GM19438 (cell line): ENCODE data around the gene ASB14.
"Not testable (repeated sequence)": the region's sequence is repeated elsewhere in the genome, so short reads cannot be mapped to it uniquely, and the experiment has no call there.

ENCODE experiments used
- ATAC-seq: cut with Tn5 transposase; IDR thresholded peaks from one replicate; pipeline ENCODE4 v1.9.1; 2021; ENCODE audit warnings: low read depth; ENCODE audit not compliant: unreplicated experiment

The ASB14 gene

GRCh38 chr3:57292159-57292896 is at the start of gene ASB14:
TSS of gene ASB14 (minus strand) at chr3:57292685. CDS start at chr3:57292033, 652 bp downstream.
- no peak for ATAC-seq

- ATAC-seq: not testable (repeated sequence)
These were observed 46.7 kb upstream of the ASB14 start for GRCh38 chr3:57339071-57339642.

GRCh38 chr3:57338272-57339070 is 46.0 kb upstream of the ASB14 start:
- not testable (repeated sequence) for ATAC-seq

GRCh38 chr3:57335283-57335938 is 42.9 kb upstream of the ASB14 start:
- ATAC-seq: no peak

GRCh38 chr3:57331078-57331610 is 38.7 kb upstream of the ASB14 start:
- no peak for ATAC-seq

- ATAC-seq: not testable (repeated sequence)
These were observed 34.0 kb upstream of the ASB14 start for GRCh38 chr3:57326498-57326897.

- ATAC-seq: no peak
These were observed 21.7 kb upstream of the ASB14 start for GRCh38 chr3:57314204-57314603.

GRCh38 chr3:57309769-57310360 is 17.4 kb upstream of the ASB14 start:
- no peak for ATAC-seq

- ATAC-seq: not testable (repeated sequence)
These were observed 11.0 kb upstream of the ASB14 start for GRCh38 chr3:57303520-57303919.

- no peak for ATAC-seq
These were observed 5.6 kb upstream of the ASB14 start for GRCh38 chr3:57298041-57298440.

- ATAC-seq: no peak
These were observed 527 bp upstream of the ASB14 start for GRCh38 chr3:57292897-57293526.

- ATAC-seq: no peak
These were observed 4.1 kb downstream of the ASB14 start for GRCh38 chr3:57288403-57288802.

- ATAC-seq: no peak
These were observed 5.3 kb downstream of the ASB14 start for GRCh38 chr3:57287205-57287604.

GRCh38 chr3:57283334-57283733 is 9.2 kb downstream of the ASB14 start:
- ATAC-seq: no peak

- no peak for ATAC-seq
These were observed 10.8 kb downstream of the ASB14 start for GRCh38 chr3:57281715-57282114.

- ATAC-seq: no peak
These were observed 12.8 kb downstream of the ASB14 start for GRCh38 chr3:57279685-57280084.

- no peak for ATAC-seq
These were observed 14.2 kb downstream of the ASB14 start for GRCh38 chr3:57278237-57278636.

GRCh38 chr3:57275393-57275792 is 17.1 kb downstream of the ASB14 start:
- ATAC-seq: no peak

- ATAC-seq: no peak
These were observed 17.6 kb downstream of the ASB14 start for GRCh38 chr3:57274845-57275244.

- ATAC-seq: no peak
These were observed 24.1 kb downstream of the ASB14 start for GRCh38 chr3:57268416-57268815.
